NCI-H1092 (cell line): ENCODE data around the gene SUPT3H.
"Not testable (repeated sequence)": the region's sequence is repeated elsewhere in the genome, so short reads cannot be mapped to it uniquely, and the experiment has no call there.

Experiments used
- DNase-seq: peaks from one replicate; lab custom pipeline; 2025; lab: John Stamatoyannopoulos, UW

The SUPT3H gene

DNA sequence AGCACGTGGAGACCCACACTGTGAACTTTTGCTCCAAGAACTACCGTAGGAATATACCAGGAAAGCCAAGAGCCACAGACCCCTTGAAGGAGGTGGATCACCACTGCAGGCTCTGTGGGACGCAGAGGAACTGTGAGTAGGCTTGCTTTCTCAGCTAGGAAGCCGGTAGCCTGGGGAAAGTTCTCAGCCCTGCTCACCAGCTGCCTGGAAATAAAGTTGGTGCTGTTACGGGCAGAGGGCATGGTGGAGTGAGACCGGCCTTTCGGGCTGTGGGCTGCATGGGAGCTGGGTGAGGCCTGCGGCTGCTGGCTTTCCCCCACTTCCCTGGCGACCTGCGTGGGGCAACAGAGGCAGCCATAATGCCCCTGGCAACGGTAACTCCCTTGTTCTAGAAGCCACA lies 422.6 kb downstream of the SUPT3H start:
- DNase-seq: no peak

DNA sequence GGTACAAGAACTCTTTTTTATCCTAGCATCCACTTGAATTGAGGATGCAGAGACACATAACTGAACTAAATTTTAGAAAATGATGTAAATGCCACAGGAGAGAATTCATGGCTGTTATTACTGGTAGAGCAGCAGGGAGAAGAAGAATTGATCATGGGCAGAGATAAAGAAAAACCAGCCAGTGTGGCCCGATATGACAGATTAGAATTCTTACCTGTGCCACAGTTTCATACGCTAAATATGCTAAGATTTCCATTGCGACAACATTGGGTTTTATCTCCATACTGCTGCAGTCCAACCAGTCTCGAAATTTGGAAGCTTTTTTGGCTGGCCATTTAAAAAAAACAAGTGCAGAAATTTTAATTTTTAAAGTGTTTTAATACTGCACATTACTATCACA lies 423.5 kb downstream of the SUPT3H start:
- DNase-seq: no peak

DNA sequence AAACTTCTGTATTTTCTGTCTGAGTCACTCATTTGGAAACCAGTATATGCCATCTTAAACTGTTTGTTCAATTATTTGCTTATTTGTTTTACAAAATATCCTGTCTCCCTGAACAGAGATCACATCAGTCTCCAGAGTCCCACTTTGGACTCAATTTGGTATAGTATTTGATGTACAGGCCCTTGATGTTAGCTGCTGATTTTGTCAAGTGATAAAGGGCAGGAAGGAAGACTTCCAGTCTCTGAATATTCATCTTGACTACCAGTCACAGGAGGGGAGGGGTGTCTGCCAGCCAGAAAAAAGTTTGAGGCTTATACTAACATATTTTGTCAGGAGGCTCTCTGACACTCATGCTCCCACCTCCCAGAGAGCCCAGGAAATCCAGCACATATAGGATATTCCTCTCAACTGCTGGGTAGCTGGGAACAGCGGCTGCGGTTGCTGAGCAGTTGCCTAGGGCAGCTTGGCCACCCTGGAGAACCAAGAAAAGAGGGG lies 426.4 kb downstream of the SUPT3H start:
- no peak for DNase-seq

DNA sequence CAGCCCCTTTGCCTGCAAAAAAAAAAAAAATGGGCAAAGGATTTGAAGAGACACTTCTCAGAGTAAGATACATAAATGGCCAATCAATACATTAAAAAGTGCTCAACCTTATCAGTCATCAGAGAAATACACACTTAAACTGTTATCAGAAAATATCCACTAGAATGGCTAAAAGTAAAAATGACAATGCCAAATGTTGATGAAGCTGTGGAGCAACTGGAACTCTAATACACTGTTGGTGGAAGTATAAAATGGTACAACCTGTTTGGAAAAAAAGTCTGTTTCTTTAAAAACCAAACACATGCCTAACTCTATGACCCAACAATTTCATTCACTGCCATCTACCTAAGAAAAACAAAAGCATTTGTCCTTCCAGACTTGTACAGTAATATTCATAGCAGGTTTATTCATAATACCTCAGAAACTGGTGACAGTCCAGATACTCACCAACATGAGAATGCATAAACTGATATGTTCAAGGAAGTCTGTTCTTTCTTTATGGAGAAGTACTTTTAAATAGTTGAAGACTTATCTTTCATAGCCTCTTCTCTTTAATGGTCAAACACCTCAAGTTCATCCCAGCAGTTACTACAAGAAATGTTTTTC lies 428.0 kb downstream of the SUPT3H start:
- DNase-seq: no peak

DNA sequence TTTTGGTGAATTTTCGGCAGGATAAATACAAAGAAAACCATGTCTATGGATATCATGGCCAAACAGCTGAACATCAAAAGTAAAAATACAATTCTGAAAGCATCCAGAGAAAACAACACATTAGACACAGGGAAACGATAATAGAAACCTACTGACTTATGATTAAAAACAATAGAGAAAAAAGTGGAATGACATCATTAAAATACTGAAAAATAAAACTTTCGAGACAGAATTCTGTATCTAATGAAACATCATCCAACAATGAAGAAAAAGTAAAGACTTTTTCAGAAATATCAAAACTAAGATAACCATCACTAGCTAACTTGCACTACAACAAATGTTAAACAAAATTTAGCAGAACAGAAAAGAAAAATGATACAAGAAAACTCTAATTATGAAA lies 434.2 kb downstream of the SUPT3H start:
- DNase-seq: no peak

DNA sequence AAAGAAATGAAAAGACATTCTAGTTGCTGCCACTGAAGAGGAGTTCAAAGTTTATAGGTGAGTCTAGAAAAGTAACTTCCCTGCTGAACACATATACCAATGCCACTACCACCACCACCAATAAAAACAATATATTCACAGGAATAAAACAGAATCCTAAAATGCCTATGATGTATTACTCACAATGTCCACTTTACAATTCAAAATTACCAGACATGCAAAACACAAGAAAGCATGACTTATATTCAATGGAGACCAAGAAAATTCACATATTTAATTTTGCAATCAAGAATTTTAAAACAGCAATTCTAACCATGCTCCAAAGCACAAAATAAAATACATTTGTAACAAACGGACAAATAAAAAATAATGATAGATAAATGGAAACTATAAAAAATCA lies 434.9 kb downstream of the SUPT3H start:
- DNase-seq: no peak

DNA sequence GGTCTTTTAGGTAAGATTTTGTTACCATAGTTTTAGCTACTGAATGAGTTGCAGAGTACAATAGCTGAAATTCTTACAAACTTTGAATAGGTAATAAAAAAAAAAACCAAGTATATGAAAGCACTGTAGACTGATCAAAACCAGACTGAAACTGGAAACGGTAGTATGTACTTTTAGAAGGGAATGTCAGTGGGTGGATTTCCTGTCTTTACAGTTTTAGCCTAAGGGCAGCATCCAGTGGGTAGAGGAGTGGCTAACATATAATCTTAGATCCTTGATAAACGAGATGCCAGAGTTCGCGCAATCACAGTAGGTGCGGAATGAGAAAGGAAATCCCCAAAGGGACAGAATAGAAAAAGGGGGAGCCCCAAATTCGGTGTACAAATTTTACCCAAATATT lies 435.5 kb downstream of the SUPT3H start:
- DNase-seq: no peak

DNA sequence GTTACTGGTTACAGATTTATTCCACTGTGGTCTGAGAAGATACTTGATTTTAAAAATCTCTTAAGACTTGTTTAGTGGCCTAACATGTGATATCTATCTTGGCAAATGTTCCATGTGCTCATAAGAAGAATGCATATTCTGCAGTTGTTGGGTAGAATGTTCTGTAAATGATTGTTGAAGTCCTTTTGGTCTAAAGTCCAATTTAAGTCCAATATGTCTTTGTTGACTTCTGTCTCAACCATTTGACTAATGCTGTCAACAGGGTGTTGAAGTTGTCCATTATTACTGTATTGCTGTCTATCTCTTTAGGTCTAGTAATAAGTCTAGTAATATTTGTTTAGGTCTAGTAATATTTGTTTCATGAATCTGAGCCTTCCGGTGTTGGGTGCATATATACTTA lies 437.4 kb downstream of the SUPT3H start:
- DNase-seq: no peak

DNA sequence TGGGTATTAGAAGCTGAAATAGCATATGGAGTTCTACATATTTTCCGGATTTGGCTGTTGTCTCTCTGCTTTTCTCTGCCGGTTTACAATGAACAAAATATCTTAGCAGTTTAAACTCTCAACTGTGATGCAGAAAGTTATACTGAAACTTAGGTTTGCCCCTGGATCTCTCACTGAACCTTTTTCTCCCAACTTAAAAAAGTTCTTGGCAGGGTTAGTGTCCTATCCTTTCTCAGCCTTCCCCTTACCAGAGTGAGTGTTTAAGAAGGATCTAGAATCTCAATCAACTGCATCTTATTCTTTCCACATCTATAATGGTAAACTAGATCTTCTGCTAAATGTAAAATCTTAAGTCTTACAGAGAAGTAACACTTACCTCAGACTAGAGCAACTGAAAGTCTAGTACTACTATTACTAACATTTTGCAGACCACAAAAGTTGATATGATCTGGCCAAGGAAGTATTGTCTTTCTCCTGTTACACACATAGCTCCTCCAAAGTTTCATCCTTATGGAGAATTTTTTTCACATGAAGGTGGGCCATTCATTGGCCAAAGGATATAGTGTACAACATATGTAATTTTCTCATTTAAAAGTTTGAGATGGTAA lies 441.9 kb downstream of the SUPT3H start:
- DNase-seq: no peak

DNA sequence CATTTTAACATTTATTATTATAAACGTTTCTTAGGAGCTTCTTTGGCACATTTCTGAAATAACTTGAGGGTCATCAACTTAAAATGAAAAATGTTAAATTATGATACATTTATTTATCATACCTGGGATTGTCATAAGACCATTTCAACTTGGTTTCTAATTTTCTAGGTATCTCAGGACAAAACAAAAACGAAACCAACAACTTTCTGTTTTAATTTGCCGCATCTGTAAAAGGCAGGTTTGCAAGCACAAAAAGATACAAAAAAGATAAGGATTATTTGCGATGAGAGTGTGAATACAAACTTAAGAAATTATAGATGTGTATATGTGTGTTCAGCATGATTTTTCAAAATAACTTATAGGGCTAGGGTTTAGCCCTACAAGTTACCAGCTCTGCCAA lies 444.6 kb downstream of the SUPT3H start:
- no peak for DNase-seq

DNA sequence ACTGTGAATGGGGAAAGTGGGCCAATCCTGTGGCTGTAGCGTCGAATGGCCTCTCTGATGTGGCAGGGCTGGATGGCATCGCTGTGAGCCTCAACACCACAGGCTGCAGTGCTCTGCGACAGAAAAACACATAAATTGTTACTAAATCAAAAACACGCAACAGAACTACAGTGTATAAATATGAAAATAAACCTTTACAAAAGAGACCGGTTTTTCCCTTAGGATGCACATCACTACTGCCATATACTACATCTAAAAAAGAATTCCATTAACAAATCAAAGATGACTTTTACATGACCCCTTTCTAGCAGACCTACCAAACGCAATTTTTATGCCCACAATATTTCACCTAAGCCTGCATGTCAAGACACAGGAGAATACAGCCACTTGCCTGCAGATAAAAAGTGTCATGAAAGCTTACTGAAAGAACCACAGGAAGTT lies 445.1 kb downstream of the SUPT3H start:
- no peak for DNase-seq

DNA sequence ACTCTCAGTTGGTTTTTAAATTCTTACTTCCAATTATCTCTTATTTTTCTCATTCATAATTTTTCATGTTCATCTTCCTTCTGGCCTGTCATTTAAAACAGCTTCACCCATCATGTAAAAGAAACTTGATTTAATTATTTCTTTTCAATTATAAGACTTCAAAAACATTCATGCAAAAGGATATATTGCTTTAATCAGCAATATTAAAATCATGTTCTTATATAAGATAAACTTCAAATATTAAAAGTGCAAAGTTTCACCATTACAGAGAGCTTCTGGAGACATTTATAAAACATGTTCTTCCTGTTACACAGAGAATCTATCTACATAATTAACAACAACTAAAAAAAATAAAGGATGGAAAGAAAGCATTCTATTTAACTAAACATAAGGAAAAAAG lies 446.3 kb downstream of the SUPT3H start:
- no peak for DNase-seq

DNA sequence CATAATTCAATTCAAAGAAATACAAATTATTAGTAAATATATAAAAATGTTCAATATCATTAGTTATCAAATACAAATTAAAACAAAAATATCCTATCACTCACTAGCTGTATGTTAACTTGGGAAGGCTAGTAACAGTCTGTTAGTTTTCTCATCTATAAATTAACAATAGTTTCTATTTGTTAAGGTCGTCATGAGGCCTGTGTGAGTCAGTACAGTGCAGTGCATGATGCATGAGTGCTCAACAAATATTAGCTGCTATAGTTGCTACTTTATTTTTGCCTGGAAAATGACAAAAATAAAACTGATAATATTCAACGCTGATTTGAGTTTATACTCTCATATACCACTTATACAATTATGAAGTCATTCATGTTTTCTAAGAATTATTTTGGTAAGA lies 451.2 kb downstream of the SUPT3H start:
- no peak for DNase-seq

DNA sequence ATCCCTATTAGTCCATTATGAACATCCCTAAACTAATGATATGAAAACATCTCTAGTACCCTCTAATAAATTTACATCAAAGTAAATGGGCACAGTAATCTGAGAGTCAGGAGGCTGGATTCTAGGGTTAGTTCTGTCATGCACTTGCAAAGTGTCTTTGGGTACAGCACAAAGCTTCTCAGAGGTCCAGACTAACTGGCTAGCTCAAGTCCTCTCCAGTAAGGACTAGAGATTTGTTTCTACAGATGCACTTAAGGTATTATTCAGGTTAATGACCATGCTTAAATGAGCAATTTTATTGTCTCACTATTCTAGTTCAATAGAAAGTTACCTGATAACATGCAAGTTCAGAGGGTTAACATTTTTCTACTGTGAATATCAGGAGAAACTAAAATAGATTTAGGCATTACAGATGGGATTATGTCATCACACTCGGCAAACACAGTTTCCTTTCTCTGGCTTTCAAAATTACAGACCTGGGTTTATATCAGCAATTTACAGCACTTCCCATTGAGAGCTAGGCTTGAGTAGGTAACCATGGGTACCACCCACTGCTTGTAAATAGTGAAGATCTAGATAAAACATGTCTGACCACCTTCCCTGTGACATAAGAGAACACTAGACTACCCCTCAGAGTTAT lies 452.5 kb downstream of the SUPT3H start:
- no peak for DNase-seq

DNA sequence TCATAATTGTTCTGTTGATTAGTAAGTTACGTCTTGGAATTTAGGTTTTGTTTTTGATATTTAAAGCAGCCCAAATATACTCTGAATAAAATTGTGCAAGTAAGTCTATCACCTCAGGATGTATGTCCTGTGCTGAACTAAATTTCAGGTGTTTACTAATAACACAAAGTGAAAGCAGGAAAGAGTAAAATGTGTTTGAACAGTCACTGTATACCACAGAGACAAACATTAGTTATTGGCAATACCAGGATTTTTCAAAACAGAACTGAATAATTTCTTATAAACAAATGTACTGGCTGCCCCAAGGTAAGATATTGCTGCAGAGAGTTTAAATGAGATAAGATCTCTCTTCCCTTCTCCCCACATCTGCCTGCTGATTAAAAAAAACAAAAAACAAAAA lies 454.3 kb downstream of the SUPT3H start:
- DNase-seq: no peak

DNA sequence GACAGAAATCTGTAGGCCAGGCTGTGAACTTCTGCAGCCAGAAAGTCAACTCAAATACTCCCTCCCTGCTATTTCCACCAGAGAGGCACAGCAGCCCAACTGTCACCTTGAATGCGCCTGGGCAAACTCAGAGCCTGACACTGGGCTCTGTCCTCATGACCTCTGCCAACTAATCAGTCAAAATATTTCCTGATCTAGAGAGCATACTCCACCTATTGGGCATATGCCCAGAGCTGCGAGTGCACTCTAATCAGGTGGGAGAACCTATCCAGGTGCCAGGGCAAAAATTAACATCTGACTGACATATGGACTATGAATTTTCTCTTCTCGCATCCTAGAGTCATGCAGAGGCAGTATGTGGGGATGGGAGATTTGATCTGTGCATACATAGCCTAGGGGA lies 455.9 kb downstream of the SUPT3H start:
- no peak for DNase-seq

DNA sequence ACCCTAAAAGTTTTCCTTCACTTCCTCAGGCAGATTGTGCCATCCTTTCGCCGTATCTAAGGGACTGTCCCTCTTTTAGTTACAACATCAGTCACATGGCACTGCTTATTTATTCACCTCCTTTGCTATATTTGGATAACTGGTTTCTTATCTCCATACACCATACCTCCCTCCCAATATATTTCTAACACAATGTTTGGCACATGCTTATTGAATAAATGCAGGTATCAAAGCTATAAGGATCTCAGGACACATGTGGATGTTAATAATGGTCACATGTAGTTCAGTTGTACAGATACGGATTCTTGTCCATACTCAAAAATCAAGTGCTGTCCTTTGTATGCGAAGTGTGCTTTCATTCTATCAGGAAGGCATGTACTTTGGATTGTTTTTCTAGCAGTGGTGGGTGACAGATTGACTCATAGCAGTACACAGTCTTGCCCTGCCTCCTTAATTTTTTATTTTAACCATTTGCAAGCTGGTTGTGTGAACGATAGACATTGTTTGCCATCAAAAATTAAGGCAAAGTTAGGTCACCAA lies 456.7 kb downstream of the SUPT3H start:
- no peak for DNase-seq

DNA sequence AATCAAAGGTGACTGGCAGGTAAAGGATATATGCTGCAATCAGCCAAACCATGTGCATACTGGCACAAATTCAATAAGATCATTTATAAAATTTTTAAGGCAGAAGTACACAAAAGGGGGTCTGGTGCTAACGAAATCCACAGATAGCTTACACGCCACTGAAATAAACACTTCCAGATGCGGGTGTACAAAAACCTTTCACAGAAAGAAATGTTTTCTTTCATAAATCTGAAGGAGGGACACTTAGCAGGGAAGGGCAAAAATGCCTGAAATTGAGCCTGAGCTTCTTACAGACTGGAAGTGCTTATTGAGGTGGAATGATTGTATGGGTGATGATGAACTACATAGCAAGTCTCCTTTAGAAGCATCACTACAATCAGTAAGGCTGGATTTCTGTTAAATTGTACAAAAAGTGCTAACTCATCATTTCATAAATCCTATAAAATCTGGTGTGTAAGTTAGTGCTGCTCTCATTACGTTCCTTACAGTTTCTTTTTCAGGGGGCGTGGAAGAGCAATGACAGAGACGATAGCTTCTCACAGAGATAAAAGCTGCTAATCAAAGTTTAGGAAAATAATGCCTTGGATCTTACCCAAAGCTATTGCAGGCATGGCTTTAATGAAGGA lies 458.9 kb downstream of the SUPT3H start:
- no peak for DNase-seq

DNA sequence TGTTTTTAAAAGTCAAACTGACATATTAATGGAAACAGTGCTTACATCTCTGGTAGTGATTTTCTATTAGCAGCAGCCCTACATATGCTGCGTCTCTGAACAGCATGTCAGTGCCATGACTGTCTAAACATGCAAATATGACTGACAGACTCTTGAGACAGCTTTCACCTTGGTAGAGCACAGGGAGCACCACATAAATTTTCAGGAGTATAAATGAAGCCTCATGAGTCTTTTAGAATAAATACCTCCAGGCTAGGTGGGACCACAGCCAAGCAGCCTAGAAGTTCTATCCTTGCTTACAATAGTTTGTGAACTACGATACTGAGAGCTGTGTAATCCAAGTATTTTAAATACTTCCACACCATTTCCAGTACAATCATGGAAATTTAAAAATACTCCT lies 460.3 kb downstream of the SUPT3H start:
- DNase-seq: no peak

DNA sequence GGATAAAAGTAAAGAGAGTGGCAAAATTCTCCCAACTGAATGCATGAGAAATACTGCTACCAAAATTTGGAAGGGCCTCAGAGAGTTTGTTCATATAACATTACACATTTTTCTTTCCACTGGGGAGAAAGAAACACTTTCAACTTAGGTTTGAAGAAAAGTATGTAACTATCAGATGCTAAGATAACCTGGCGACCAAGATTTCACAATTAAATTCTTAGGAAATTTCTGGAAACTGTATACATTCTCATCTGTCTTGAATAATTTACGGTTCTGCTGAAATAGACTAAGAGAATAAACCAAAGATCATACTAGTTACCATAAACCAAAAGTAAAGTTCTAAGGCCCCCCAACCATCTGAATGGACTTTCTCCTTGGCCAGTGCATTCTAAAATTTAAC lies 462.6 kb downstream of the SUPT3H start:
- DNase-seq: no peak

DNA sequence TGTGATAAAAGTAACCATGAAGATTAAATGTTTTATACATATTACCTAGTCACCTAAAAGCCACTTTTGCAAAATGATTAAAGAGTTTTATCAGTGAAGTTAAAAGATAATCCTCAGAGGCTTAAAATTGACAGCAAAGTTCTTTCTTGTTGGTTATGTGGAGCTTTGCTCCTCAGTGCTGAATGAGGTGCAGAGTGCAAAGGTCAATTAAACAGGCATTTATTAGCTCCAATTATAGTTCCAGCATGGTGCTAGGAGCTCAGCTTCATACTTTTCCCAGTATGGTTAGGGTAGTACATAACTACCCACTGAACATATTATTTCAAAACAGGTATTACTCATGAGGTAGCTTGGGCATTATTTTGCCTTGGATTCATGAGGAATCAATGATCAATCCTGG lies 463.6 kb downstream of the SUPT3H start:
- DNase-seq: no peak

DNA sequence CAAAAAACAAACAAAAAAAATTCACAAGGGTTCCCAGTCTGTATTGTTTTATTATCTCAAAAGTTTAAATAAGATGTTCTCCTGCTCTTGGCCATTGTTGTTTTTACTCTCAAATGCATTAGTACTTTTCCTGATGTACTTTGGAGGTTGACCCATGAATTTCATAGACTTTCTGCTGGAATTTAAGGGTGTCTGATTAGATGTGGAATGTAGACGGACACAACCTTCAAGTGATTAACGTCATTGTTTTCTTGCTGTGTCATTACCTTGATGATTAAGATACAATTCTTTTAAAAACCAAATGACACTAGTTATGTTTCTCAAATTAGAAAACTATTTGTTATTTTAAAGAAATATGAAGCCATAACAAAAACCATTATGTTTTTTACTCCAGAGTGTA lies 471.0 kb downstream of the SUPT3H start:
- no peak for DNase-seq

DNA sequence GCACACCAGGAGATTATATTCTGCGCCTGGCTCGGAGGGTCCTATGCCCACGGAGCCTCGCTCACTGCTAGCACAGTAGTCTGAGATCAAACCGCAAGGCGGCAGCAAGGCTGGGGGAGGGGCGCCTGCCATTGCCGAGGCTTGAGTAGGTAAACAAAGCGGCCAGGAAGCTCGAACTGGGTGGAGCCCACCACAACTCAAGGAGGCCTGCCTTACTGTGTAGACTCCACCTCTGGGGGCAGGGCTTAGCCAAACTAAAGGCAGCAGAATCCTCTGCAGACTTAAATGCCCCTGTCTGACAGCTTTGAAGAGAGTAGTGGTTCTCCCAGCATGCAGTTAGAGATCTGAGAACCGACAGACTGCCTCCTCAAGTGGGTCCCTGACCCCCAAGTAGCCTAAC lies 477.4 kb downstream of the SUPT3H start:
- not testable (repeated sequence) for DNase-seq
